ENCODE data around the gene ZNF333. TPM values are rescaled to one million over a fixed set of nuclear protein-coding genes. Genes with fewer than 3 reads are reported as not detected.

The ZNF333 gene
- 10 to 100 TPM; 27.2 to 55.4 (median 46.1) TPM for total RNA-seq
- 1 to 10 TPM; 1.8 to 8.6 (median 3.6) TPM for polyA plus RNA-seq

- peak; percentile 98 for DNase-seq
- peak within 1 kb of the TSS; percentile 86 to 94 (median 90) for H3K27ac ChIP-seq
- intact Hi-C loops (cut with DNase I): loop anchor here (1.0 kb wide), 1 partner anchor 118 kb away; the partner anchor contains the start of gene NDUFB7
- TF ChIP-seq POLR2AphosphoS5 (IDR thresholded peaks at IDR 0.05): peak; percentile 22 to 75 (median 66)
- TF ChIP-seq EP300 (IDR thresholded peaks at IDR 0.05): no peak
- H3K4me1 ChIP-seq: peaks cover 0 to 22% (median 13%) of the 10 kb centered on the region in 4 donors
- peaks cover 0 to 17% (median 9%) of the 10 kb centered on the region in 4 donors for H3K36me3 ChIP-seq
- H3K4me3 ChIP-seq: peak within 1 kb of the TSS; percentile 62 to 97 (median 69)
- no peaks in the 10 kb centered on the region for H3K27me3 ChIP-seq
- 1% methylated on average over 66 of the region's 66 CpGs for WGBS, 2 donors
- no peaks in the 10 kb centered on the region for H3K9me3 ChIP-seq
Observed at GRCh38 chr19:14689598-14690503, at the start of gene ZNF333. ZNF333 (plus strand) TSS chr19:14690048; CDS start chr19:14693492, 3,444 bp downstream.

- Histone ChIP-seq H3K27me3 (no peaks in the 10 kb centered on the region), H3K4me1 (no peaks in the 10 kb centered on the region), H3K4me3 (no peak overlapping the region), H3K9me3 (no peaks in the 10 kb centered on the region), H3K27ac (no peak overlapping the region), H3K36me3 (no peaks in the 10 kb centered on the region)
- 87 to 92% methylated on average over 2 of the region's 2 CpGs for WGBS, 2 donors
- DNase-seq: no peak
- TF ChIP-seq CTCF (IDR thresholded peaks at IDR 0.05): no peak
- no peak for TF ChIP-seq POLR2A (IDR thresholded peaks at IDR 0.05)
- intact Hi-C loops (cut with DNase I): no loop called here
Observed at GRCh38 chr19:14648506-14648905, 41.3 kb upstream of the ZNF333 start.

GRCh38 chr19:14649020-14649419 lies 40.8 kb upstream of the ZNF333 start:
- no peaks in the 10 kb centered on the region for H3K36me3 ChIP-seq
- H3K27me3 ChIP-seq: no peaks in the 10 kb centered on the region
- TF ChIP-seq EP300 (IDR thresholded peaks at IDR 0.05) (no peak), CTCF (IDR thresholded peaks at IDR 0.05) (no peak), POLR2A (IDR thresholded peaks at IDR 0.05) (no peak), POLR2AphosphoS5 (IDR thresholded peaks at IDR 0.05) (no peak)
- no peak overlapping the region for H3K27ac ChIP-seq
- H3K4me1 ChIP-seq: no peaks in the 10 kb centered on the region
- no peak overlapping the region for H3K4me3 ChIP-seq
- H3K9me3 ChIP-seq: no peaks in the 10 kb centered on the region
- intact Hi-C loops (cut with DNase I): no loop called here
- 66 to 75% methylated on average over 4 of the region's 4 CpGs for WGBS, 2 donors
- DNase-seq: no peak

GRCh38 chr19:14650161-14650560 lies 39.7 kb upstream of the ZNF333 start:
- WGBS, 2 donors: 79 to 81% methylated on average over 2 of the region's 2 CpGs
- Histone ChIP-seq H3K9me3 (no peaks in the 10 kb centered on the region), H3K27me3 (no peaks in the 10 kb centered on the region), H3K4me1 (no peaks in the 10 kb centered on the region), H3K36me3 (no peaks in the 10 kb centered on the region), H3K4me3 (no peak overlapping the region), H3K27ac (no peak overlapping the region)
- no peak for DNase-seq
- intact Hi-C loops (cut with DNase I): no loop called here
- TF ChIP-seq CTCF (IDR thresholded peaks at IDR 0.05) (no peak), POLR2AphosphoS5 (IDR thresholded peaks at IDR 0.05) (no peak), POLR2A (IDR thresholded peaks at IDR 0.05) (no peak)

GRCh38 chr19:14654786-14655560 lies 34.9 kb upstream of the ZNF333 start:
- no peaks in the 10 kb centered on the region for H3K36me3 ChIP-seq
- intact Hi-C loops (cut with DNase I): no loop called here
- TF ChIP-seq POLR2A (IDR thresholded peaks at IDR 0.05) (no peak), POLR2AphosphoS5 (IDR thresholded peaks at IDR 0.05) (no peak), CTCF (IDR thresholded peaks at IDR 0.05) (no peak), EP300 (IDR thresholded peaks at IDR 0.05) (no peak)
- no peaks in the 10 kb centered on the region for H3K9me3 ChIP-seq
- DNase-seq: no peak
- H3K4me3 ChIP-seq: no peak overlapping the region
- H3K27me3 ChIP-seq: no peaks in the 10 kb centered on the region
- H3K27ac ChIP-seq: no peak overlapping the region
- H3K4me1 ChIP-seq: no peaks in the 10 kb centered on the region
- WGBS, 2 donors: 62 to 77% methylated on average over 7 of the region's 7 CpGs

Data from sigmoid colon (tissue), 7 donors.